ENCODE results near the gene SPACA9.

DNA sequence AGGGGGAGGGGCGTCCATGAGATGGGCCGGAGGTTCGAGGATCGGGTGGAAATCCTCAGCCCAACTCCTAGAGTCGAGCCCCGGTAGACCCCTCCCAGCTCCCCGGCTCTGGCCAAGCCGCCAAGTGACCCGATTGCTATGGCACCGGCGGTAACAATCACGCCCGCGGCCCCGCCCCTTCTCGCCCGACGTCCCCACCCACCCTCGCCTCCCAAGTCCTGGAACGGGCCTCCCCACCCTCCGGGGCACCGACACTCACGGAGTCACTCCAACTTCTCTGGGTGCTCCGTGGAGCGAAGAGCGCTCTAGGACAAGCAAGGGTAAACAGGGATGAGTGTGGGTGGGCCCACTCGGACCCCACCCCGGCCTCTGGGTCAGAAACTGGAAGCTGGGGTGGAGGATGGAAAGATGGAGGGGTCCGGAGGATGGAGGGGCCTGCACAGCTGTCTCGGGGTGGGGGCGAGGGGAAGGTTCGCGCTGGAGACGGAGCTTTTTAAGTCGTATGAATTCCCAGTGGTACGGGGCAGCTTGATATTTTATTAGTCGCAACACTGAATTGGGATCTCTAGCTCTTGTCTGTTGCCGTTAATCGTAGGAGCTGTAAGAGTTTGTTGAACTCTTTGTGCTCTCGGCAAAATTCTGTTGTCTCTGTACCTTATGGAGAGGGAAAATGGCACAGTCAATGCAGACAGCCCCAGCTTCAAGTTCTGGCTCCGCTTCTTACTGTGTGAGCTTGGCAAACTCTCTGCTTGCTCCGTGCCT lies at the start of gene SPACA9:
- TF ChIP-seq CTCF (conservative IDR thresholded peaks at IDR 0.05; ENCODE audit: low read depth in 2 of 2) (no peak), CREB1 (CRISPR knock-in tag; IDR thresholded peaks at IDR 0.05; ENCODE audit: low read depth) (no peak), POLR2AphosphoS5 (IDR thresholded peaks at IDR 0.05; ENCODE audit: low read depth) (no peak), EZH2phosphoT487 (IDR thresholded peaks at IDR 0.05; ENCODE audit: unreplicated experiment) (no peak), EZH2 (IDR thresholded peaks at IDR 0.05; ENCODE audit: low read depth, unreplicated experiment) (no peak), NANOG (IDR thresholded peaks at IDR 0.05; ENCODE audit: borderline replicate concordance) (no peak), JUNB (IDR thresholded peaks at IDR 0.05; ENCODE audit: unreplicated experiment) (no peak), ETS1 (IDR thresholded peaks at IDR 0.05) (no peak; the same call in 1 of the 2 replicates), ZNF331 (CRISPR knock-in tag; IDR thresholded peaks at IDR 0.05; ENCODE audit: low read depth) (no peak), ZNF114 (CRISPR knock-in tag; IDR thresholded peaks at IDR 0.05) (no peak), STAT1 (IDR thresholded peaks at IDR 0.05; ENCODE audit: unreplicated experiment) (no peak)
- TF ChIP-seq, protein P1, sequence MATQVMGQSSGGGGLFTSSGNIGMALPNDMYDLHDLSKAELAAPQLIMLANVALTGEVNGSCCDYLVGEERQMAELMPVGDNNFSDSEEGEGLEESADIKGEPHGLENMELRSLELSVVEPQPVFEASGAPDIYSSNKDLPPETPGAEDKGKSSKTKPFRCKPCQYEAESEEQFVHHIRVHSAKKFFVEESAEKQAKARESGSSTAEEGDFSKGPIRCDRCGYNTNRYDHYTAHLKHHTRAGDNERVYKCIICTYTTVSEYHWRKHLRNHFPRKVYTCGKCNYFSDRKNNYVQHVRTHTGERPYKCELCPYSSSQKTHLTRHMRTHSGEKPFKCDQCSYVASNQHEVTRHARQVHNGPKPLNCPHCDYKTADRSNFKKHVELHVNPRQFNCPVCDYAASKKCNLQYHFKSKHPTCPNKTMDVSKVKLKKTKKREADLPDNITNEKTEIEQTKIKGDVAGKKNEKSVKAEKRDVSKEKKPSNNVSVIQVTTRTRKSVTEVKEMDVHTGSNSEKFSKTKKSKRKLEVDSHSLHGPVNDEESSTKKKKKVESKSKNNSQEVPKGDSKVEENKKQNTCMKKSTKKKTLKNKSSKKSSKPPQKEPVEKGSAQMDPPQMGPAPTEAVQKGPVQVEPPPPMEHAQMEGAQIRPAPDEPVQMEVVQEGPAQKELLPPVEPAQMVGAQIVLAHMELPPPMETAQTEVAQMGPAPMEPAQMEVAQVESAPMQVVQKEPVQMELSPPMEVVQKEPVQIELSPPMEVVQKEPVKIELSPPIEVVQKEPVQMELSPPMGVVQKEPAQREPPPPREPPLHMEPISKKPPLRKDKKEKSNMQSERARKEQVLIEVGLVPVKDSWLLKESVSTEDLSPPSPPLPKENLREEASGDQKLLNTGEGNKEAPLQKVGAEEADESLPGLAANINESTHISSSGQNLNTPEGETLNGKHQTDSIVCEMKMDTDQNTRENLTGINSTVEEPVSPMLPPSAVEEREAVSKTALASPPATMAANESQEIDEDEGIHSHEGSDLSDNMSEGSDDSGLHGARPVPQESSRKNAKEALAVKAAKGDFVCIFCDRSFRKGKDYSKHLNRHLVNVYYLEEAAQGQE (IDR thresholded peaks at IDR 0.05; ENCODE audit: unreplicated experiment): no peak
- TF ChIP-seq, protein P2, sequence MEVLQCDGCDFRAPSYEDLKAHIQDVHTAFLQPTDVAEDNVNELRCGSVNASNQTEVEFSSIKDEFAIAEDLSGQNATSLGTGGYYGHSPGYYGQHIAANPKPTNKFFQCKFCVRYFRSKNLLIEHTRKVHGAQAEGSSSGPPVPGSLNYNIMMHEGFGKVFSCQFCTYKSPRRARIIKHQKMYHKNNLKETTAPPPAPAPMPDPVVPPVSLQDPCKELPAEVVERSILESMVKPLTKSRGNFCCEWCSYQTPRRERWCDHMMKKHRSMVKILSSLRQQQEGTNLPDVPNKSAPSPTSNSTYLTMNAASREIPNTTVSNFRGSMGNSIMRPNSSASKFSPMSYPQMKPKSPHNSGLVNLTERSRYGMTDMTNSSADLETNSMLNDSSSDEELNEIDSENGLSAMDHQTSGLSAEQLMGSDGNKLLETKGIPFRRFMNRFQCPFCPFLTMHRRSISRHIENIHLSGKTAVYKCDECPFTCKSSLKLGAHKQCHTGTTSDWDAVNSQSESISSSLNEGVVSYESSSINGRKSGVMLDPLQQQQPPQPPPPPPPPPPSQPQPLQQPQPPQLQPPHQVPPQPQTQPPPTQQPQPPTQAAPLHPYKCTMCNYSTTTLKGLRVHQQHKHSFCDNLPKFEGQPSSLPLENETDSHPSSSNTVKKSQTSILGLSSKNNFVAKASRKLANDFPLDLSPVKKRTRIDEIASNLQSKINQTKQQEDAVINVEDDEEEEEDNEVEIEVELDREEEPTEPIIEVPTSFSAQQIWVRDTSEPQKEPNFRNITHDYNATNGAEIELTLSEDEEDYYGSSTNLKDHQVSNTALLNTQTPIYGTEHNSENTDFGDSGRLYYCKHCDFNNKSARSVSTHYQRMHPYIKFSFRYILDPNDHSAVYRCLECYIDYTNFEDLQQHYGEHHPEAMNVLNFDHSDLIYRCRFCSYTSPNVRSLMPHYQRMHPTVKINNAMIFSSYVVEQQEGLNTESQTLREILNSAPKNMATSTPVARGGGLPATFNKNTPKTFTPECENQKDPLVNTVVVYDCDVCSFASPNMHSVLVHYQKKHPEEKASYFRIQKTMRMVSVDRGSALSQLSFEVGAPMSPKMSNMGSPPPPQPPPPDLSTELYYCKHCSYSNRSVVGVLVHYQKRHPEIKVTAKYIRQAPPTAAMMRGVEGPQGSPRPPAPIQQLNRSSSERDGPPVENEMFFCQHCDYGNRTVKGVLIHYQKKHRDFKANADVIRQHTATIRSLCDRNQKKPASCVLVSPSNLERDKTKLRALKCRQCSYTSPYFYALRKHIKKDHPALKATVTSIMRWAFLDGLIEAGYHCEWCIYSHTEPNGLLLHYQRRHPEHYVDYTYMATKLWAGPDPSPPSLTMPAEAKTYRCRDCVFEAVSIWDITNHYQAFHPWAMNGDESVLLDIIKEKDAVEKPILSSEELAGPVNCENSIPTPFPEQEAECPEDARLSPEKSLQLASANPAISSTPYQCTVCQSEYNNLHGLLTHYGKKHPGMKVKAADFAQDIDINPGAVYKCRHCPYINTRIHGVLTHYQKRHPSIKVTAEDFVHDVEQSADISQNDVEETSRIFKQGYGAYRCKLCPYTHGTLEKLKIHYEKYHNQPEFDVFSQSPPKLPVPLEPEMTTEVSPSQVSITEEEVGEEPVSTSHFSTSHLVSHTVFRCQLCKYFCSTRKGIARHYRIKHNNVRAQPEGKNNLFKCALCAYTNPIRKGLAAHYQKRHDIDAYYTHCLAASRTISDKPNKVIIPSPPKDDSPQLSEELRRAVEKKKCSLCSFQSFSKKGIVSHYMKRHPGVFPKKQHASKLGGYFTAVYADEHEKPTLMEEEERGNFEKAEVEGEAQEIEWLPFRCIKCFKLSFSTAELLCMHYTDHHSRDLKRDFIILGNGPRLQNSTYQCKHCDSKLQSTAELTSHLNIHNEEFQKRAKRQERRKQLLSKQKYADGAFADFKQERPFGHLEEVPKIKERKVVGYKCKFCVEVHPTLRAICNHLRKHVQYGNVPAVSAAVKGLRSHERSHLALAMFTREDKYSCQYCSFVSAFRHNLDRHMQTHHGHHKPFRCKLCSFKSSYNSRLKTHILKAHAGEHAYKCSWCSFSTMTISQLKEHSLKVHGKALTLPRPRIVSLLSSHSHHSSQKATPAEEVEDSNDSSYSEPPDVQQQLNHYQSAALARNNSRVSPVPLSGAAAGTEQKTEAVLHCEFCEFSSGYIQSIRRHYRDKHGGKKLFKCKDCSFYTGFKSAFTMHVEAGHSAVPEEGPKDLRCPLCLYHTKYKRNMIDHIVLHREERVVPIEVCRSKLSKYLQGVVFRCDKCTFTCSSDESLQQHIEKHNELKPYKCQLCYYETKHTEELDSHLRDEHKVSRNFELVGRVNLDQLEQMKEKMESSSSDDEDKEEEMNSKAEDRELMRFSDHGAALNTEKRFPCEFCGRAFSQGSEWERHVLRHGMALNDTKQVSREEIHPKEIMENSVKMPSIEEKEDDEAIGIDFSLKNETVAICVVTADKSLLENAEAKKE (CRISPR knock-in tag; IDR thresholded peaks at IDR 0.05): no peak

Measured in GM23338 (cell line).